Gastrocnemius medialis (tissue), 4 donors: Measurements from ENCODE around the gene SLC24A3.
A peak's percentile ranks its signal among the peaks of the same experiment; 100 is the strongest.

Experiments
- CTCF ChIP-seq, 5 experiments: fragments of 450-650 bp in 3 of 5; fragments of 200-600 bp in 2 of 5; sonication (generic) in 2 of 5; IDR thresholded peaks in 4 of 5; conservative IDR thresholded peaks in 1 of 5; 1 replicate in 4 of 5; 2 replicates in 1 of 5; pipeline ENCODE4 v1.5.1; 2016 to 2019; ENCODE audit warnings: antibody characterized with exemption in 5 of 5, mild to moderate bottlenecking in 3 of 5, moderate library complexity in 3 of 5
- POLR2A ChIP-seq, 2 donors: fragments of 450-650 bp; IDR thresholded peaks; one replicate each; pipeline ENCODE4 v1.6.1; 2017; ENCODE audit warnings: antibody characterized with exemption in 2 of 2, mild to moderate bottlenecking in 2 of 2, moderate library complexity in 2 of 2

DNA sequence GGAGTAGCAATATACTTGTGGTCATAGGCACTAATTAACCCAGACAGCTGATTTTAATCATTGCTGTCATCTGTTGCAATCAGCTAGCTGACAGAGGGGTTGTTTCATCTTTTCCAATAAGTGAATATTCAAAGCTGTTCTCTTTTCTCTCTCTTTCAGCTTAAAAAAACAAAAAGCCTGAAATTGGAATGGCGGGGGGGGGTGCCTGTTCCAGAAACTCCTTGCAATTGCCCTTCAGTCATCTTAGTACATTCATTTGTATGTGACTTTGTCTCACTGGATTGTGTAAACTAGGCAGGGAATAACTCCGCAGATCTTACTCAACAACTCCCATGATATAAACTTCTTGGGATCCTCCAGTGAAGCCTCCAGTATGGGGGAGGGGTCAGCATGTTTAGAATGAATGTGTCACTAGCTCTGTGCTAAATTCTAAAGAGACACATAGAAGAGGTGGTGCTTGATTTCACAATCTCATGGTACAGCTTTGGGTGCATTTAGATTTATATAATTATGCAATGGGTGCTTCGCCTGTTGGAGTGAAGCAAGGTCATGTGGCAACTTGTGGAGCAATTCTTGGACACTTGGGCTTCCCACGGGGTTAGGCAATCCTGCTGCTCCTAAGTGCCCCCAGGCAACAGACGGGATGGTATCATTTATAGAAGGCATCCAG, 40.1 kb downstream of the SLC24A3 start:
- TF ChIP-seq CTCF (IDR thresholded peaks at IDR 0.05 in 4 of 5, conservative IDR thresholded peaks at IDR 0.05 in 1 of 5) (peak in 1 of 5 experiments; percentile 43), POLR2A (IDR thresholded peaks at IDR 0.05) (no peak)
